Osteocyte (in vitro differentiated cells): Measurements from ENCODE around the gene PROS1. TPM values are rescaled to one million over a fixed set of nuclear protein-coding genes. Genes with fewer than 3 reads are reported as not detected.
"Not testable (repeated sequence)": the region's sequence is repeated elsewhere in the genome, so short reads cannot be mapped to it uniquely, and the experiment has no call there.

Experiments
- DNase-seq: peaks from one replicate; pipeline ENCODE4 v3.0.0; 2021; ENCODE audit warnings: mixed read lengths; ENCODE audit not compliant: unreplicated experiment; ENCODE audit errors: extremely low spot score
- H3K27ac Mint-ChIP-seq: one replicate; pipeline ENCODE4 v1.8.0; 2021; ENCODE audit warnings: mild to moderate bottlenecking, mixed read lengths; ENCODE audit not compliant: unreplicated experiment
- H3K27me3 Mint-ChIP-seq: one replicate; pipeline ENCODE4 v1.8.0; 2021; ENCODE audit warnings: mixed read lengths; ENCODE audit not compliant: unreplicated experiment
- H3K36me3 Mint-ChIP-seq: one replicate; pipeline ENCODE4 v1.8.0; 2021; ENCODE audit warnings: mixed read lengths; ENCODE audit not compliant: unreplicated experiment
- H3K4me1 Mint-ChIP-seq: one replicate; pipeline ENCODE4 v1.8.0; 2021; ENCODE audit warnings: mixed read lengths; ENCODE audit not compliant: unreplicated experiment
- H3K4me3 Mint-ChIP-seq: one replicate; pipeline ENCODE4 v1.8.0; 2021; ENCODE audit warnings: mild to moderate bottlenecking, moderate library complexity, mixed read lengths; ENCODE audit not compliant: unreplicated experiment
- H3K9me3 Mint-ChIP-seq: one replicate; pipeline ENCODE4 v1.8.0; 2021; ENCODE audit warnings: mixed read lengths; ENCODE audit not compliant: unreplicated experiment
- total RNA-seq: library from RNA; stranded (reverse); gene quantifications from 2 replicates; pipeline ENCODE4 v1.2.1, GENCODE V29; 2021
- TF ChIP-seq, protein P1 (sequence below): fragments of 200-600 bp; sonication (generic); IDR thresholded peaks from 2 replicates; pipeline ENCODE4 v1.5.0; 2021; ENCODE audit warnings: antibody characterized with exemption, mild to moderate bottlenecking, moderate library complexity

The PROS1 gene
- total RNA-seq, 1 donor from 2014 or later = 18.5 TPM

DNA sequence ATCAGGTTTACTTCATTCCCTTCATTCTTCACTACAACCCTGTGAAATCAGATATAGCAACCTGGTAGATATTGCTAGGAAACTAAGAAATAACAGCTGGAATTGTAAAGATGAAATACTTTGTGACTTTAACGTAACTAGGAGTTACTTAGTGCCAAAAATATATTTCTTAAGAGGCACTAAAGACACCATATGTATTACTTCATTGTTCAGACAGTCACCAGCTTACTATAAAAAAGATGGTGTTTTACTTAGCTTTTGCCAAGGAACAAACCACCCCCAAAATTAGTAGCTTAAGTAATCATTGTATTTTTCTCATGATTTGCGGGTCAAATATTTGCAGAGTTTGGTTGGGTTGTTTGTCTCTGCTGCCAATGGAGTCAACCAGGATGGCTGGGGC lies 62.5 kb downstream of the PROS1 start:
- peaks cover 15% of the 10 kb centered on the region for H3K9me3 Mint-ChIP-seq
- H3K4me3 Mint-ChIP-seq = no peak overlapping the region
- no peaks in the 10 kb centered on the region for H3K36me3 Mint-ChIP-seq
- no peak overlapping the region for H3K27ac Mint-ChIP-seq
- peaks cover 10% of the 10 kb centered on the region for H3K4me1 Mint-ChIP-seq
- TF ChIP-seq, protein P1, sequence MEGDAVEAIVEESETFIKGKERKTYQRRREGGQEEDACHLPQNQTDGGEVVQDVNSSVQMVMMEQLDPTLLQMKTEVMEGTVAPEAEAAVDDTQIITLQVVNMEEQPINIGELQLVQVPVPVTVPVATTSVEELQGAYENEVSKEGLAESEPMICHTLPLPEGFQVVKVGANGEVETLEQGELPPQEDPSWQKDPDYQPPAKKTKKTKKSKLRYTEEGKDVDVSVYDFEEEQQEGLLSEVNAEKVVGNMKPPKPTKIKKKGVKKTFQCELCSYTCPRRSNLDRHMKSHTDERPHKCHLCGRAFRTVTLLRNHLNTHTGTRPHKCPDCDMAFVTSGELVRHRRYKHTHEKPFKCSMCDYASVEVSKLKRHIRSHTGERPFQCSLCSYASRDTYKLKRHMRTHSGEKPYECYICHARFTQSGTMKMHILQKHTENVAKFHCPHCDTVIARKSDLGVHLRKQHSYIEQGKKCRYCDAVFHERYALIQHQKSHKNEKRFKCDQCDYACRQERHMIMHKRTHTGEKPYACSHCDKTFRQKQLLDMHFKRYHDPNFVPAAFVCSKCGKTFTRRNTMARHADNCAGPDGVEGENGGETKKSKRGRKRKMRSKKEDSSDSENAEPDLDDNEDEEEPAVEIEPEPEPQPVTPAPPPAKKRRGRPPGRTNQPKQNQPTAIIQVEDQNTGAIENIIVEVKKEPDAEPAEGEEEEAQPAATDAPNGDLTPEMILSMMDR = no peak
- DNase-seq = no peak
- no peaks in the 10 kb centered on the region for H3K27me3 Mint-ChIP-seq

DNA sequence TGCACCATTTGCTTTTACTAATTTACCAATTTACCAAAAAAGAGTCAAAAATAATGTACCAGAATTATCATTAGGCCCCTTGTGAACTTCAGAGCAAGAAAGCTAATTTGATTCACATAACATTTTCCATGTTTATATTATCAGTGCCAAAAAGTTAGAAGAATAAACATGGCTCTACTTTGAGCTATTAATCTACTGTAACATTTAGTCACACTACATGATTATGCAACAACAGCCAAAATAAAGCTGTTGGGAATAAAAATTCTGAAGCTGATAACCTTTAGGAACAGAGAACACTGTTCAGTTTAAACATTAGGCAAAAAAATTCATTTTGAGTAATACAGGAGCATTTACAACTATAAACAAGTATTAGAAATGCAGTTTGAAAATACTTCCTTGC lies 63.6 kb downstream of the PROS1 start:
- Mint-ChIP-seq H3K27me3 (no peaks in the 10 kb centered on the region), H3K27ac (no peak overlapping the region), H3K36me3 (no peaks in the 10 kb centered on the region), H3K4me3 (no peak overlapping the region), H3K4me1 (peaks cover 10% of the 10 kb centered on the region), H3K9me3 (peaks cover 13% of the 10 kb centered on the region)
- DNase-seq = no peak
- TF ChIP-seq, protein P1 = no peak

DNA sequence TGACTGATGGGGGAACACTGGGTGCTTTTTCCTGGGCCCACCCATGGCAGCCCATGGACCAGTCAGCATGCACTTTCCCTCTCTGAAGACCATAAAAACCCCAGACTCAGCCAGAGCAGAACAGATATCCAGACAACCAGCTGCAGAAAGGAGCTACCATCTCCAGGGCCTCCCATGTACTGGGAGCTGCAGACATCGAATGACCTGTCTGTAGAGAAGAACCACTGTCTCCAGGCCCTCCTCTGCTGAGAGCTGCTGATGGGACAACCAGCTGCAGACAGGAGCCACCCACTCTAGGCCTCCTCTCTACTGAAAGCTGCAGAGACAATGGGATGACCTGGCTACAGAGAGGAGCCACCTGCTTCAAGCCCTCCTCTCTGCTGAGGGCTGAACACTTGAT lies 66.6 kb downstream of the PROS1 start:
- TF ChIP-seq, protein P1 = no peak
- Mint-ChIP-seq H3K4me3 (no peak overlapping the region), H3K27me3 (no peaks in the 10 kb centered on the region), H3K9me3 (peaks cover 2% of the 10 kb centered on the region), H3K4me1 (peaks cover 10% of the 10 kb centered on the region), H3K27ac (no peak overlapping the region), H3K36me3 (no peaks in the 10 kb centered on the region)
- no peak for DNase-seq

DNA sequence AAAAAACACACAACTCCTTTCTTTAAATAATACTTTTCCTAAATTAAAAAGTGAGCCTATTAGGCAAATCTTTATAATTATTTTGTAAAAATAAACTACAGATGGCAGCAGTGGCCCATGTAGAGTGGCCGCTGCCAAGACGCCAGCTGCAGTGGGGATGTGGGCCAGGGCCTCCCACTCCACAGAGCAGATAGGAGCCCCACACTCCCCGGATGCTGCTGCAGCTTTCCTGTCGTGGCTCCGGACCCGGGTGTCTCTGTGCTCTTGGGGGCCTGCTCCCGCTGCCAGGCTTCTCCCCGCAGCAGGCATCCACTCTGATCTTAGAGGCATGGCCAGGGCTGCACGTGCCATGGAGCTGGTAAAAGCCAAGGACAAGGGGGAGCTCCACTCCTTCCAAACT lies 67.5 kb downstream of the PROS1 start:
- Mint-ChIP-seq H3K36me3 (peaks cover 3% of the 10 kb centered on the region), H3K27ac (no peak overlapping the region), H3K4me1 (peaks cover 10% of the 10 kb centered on the region), H3K4me3 (no peak overlapping the region), H3K27me3 (no peaks in the 10 kb centered on the region), H3K9me3 (no peaks in the 10 kb centered on the region)
- TF ChIP-seq, protein P1 = no peak
- no peak for DNase-seq

DNA sequence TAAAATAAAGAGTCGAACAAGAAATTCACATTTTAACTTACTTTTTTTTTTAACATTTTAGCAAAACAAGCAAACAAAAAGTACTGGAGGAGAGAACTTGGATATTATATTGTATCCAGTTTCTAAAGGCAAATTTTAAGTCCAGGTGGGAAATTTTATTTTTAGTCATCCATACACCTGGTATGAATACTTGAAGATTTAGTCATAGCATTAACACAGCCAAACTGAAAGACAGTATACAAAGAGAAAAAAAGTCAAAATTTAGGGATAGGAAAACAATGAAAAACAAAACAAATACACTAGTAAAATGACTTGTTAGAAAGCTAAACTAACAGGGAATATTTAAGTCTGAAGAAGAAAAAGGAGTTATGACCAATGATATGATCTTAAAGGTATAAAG lies 69.1 kb downstream of the PROS1 start:
- no peaks in the 10 kb centered on the region for H3K27me3 Mint-ChIP-seq
- H3K4me3 Mint-ChIP-seq = no peak overlapping the region
- H3K9me3 Mint-ChIP-seq = no peaks in the 10 kb centered on the region
- no peak overlapping the region for H3K27ac Mint-ChIP-seq
- H3K4me1 Mint-ChIP-seq = peaks cover 10% of the 10 kb centered on the region
- DNase-seq = no peak
- TF ChIP-seq, protein P1 = no peak
- H3K36me3 Mint-ChIP-seq = peaks cover 3% of the 10 kb centered on the region

DNA sequence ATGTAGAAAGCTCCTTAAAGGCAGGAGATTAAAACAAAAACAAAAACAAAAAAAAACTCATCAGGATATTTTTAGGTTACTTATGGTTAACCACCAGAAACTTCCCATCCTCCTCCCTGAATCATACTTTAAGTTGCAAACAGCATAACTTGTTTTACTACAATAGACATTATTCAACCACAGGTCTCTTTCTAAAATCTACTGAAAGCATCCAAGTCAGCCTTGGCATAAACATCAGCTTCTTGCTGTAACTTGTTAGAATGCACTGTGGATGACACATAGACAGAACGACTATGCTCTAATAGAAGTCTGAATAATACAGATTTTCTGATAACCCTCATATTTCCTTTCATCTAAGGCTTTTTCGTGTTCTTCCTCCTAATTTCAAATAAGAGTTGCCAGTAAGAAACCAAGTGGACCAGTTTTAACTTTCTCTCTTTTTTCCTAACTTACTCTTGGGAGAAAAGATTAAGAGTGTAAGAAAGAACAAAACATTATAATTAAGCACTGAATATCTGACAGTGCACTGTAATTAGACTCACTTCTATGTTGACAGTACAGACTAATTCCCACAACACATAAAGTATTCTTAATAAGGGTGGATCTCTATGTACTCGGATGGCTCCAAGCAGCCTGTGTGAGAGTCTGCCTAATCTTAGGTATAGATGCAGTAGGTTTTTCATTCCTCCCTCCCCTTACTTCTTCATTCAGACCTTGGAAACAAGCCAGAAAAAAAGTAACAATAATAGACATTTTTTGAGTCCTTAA lies 95.3 kb downstream of the PROS1 start:
- not testable (repeated sequence) for DNase-seq, H3K36me3 Mint-ChIP-seq, H3K9me3 Mint-ChIP-seq, H3K4me3 Mint-ChIP-seq, H3K27me3 Mint-ChIP-seq, H3K4me1 Mint-ChIP-seq, H3K27ac Mint-ChIP-seq

DNA sequence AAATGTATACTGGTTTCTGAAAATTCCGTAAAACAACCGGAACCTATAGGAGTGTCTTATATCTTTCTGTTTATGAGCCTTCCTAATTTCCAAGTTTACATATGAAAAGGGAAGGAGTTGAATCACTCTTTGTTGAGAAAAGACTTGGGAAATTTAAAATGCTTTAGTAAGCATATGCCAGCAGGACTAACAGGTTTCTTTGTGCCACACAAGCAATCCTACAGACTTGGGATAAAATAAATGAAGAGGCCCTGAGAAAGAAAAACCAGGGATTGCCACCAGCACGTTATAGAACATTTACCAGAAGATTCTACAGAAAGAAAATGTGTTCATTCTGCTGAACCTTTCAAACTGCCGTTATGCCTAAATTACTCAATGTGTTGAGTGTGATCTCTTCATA lies 96.3 kb downstream of the PROS1 start:
- H3K9me3 Mint-ChIP-seq, H3K27ac Mint-ChIP-seq, H3K27me3 Mint-ChIP-seq, H3K36me3 Mint-ChIP-seq, H3K4me3 Mint-ChIP-seq, H3K4me1 Mint-ChIP-seq, DNase-seq: not testable (repeated sequence)

DNA sequence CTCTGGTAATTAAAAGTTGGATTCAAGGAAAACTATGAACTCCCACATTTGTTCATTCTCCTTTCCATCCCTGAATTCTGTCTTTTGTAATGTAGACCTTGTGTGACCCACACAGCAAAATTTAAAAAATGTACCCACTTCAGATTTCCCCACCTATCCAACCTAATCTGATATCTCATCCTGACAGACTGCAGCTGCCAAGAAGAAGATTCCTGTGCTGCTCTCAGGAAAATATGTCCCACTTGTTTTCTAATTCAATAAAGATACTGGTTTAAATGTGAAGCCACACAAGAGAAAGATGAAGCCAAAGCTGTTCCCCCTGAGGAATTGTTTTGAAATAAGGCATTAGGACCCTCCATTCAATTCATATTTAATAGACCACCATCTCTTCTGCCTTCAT lies 100.3 kb downstream of the PROS1 start:
- not testable (repeated sequence) for H3K4me1 Mint-ChIP-seq, H3K9me3 Mint-ChIP-seq, H3K27ac Mint-ChIP-seq, H3K27me3 Mint-ChIP-seq, DNase-seq, H3K36me3 Mint-ChIP-seq, H3K4me3 Mint-ChIP-seq
